ENCODE results near the gene NHLRC1.

NHLRC1 gene

DNA sequence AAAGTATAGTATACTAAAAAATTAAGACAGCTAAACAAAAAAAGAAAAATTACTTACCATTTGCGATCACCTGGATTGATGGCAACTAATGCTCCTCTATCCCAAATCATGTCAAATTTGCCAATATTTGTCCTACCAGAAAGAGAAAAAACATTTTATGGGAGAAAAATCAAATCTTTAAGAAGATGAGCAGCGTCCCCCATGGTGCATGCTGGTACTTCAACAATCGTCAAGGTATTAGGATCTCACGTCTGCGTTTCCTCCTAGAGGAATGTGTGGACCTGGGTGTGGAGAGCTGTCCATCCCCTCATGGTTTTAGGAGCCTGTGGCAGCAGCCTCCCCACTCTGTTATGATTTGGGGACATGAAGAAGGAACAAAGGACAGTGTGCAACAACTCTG, 16.4 kb upstream of the NHLRC1 start:
- no peak for DNase-seq

DNA sequence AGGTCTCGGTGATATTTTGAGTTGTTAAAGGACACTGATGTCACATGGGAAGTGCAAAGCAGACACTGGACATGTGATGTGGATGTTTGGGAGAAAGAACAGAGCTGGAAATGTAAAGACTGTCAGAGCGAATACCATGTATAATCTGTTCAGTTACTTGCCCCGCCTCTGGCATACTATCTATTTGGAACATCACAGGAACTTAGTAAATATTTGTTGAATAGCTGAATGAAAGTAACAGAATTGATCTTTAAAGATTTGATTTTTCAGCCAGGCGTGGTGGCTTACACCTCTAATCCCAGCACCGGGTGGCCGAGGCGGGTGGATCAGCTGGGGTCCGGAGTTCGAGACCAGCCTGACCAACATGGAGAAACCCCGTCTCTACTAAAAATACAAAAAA, 13.8 kb upstream of the NHLRC1 start:
- DNase-seq: no peak

DNA sequence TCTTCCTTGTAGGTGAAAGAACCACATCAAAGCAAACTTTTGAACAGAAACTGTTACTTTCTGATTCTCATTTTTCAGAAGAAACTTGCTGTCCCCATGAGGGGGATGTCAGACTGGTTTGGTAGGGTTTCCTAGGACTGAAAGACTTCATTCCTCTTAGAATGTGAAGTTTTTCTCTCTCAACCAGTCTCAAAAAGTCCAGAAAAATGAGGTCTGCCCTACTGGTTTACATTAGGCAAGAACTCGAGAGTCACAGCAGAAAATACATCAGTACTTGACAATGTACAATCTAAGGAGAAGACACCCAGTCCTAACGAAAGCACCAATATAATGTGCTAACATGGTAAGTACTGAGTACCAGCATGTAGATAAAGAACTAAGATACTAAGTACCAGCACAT, 12.7 kb upstream of the NHLRC1 start:
- no peak for DNase-seq

DNA sequence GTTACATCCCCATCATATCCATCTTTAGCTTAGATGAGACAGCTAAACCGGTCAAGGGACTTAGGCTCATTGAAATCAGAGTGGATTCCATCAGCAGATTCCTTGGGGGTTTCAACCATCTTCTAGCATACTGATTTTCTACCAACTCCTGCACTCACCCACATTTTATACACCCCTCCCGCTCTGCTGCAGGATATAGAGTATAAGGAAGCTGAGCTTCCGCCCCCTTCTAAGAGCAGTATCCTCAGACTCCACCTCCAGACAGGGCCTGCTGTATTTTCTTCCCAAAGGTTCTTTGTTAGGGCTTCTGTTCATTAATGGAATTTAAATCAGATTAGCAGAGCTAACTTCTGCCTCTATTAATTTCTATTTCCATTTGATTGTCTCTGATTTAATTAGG, 9.9 kb upstream of the NHLRC1 start:
- no peak for DNase-seq

DNA sequence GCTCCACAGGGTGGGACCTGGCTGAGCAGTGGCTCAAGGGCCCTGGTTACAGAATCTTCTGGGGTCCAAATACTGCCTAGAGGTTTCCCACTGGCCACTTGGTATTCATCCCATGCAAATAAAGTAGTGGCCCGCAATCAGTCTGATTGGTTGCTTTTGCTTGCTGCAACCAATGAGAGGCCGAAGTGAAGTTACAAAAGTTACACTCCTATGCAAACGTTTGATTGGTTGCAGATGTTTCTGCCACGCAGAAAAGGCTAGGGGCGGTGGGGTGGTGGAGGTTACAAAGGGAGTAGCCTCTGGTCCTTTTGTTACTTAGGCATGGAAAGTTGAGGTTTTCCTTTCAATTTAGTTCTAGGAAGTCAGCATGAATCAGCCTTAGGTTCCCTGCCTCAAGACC, 3.6 kb upstream of the NHLRC1 start:
- no peak for DNase-seq

DNA sequence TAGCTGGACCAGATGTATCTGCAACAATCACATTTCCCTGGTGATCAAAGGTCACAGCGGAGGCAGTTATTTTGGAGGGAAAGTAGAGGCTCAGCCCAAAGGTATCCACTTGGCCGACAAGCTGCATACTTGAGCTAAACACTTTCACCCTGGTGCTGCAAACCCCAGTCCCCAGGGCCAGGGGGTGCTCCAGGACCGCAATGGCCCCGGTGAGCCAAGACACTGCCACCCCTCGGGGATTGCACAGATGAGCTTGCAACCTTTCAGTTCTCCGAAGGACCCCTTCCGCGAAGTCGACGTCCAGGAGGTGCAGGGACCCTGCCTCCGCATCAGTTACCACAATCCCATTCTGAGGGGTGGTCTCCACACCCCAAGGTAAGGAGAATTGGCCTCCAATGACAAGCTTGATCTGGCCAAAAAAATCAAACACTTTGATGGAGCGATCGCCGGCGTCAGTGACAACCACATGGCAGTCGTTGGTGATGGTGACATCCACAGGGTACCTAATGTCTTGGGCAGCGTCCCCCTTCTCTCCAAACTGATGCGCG, 823 bp downstream of the NHLRC1 start:
- DNase-seq: no peak

DNA sequence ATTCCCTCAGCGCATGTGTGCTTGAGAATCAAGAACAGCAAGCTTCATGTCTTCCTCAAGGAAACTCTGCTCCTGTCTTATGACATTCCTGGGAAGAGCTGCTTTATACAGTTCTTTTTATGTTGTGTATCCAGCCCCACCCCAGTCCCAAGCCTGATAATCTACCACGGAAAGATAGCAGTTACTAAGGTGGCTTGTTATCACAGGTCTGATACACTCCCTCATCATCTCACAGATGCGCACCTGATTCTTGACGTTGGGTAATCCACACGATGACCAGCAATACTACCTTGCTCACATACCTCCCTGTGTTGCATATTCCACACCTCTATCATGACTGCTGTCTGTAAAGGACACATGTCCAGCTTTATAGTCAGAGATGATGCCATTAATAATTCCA, 3.2 kb downstream of the NHLRC1 start:
- no peak for DNase-seq

DNA sequence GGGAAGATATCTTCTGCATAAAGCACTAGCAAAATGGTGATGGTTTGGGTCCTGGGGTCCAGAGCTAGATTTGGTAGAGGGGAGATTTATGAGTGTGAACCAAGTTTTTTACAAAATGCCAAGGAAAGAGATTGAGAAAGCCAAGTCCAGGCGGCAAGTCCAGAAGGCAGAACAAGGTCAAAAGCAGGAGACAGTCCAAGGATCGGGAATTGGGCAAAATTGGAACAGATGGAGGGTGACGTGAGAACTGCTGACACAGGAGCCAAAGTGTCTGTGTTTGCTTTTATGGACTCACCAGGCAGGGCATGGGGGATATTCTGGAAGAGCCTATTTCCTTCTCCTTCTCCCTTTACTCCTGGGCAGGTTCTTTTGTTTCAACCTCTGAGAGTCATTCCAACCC, 4.1 kb downstream of the NHLRC1 start:
- no peak for DNase-seq

DNA sequence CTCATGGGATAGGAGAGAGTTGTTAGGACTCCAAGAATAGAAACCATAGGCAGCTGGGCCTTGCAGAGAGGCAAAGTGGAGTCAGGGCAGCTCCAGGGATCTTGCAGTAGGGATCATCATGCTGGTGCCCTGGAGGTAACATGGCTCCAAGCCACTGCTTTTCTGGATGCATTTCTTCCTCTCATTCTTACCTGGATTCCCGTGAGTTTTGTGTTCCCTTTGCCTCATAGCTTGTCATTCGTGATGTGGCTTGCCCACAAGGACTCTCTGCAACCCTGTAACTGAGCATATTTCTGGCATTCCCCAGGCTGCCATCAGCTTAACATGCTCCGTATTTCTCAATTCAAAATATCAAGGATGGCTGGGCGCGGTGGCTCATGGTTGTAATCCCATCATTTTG, 5.3 kb downstream of the NHLRC1 start:
- DNase-seq: no peak

DNA sequence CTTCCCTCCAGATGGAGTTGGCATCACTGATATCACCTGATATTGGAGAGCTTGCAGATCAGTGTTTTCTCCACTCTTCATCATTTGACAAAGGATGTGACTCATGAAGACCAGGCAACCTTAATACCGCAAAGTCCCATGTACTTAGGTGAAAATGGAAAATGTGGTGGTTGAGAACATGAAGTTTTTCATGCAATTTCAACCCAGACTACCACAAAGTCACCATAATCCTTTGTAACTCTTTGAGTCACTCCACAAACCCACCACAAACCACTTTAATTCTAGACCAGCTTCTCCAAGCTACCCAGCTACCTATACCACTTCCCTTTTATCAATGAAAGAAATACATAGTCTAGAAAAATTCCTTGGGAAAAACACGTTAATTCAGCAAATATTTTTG, 7.1 kb downstream of the NHLRC1 start:
- DNase-seq: no peak

DNA sequence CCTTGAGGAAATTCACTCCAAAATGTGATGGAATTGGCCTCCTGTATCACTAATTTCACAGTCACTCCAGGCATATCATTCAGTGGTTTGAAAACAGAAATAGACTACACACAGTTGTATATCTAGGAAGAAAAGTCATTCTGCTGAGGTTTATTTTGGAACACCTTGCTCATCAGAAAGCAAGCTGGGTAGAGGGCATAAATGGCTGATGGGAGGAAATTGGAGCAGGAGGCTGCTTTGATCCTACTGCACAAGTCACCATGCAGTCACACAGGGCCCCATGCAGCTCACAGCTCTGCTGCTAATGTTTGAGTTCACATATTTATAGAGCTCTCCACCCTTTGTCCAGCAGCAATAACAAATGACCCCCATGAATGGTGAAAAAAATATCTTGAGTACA, 12.3 kb downstream of the NHLRC1 start:
- DNase-seq: no peak

DNA sequence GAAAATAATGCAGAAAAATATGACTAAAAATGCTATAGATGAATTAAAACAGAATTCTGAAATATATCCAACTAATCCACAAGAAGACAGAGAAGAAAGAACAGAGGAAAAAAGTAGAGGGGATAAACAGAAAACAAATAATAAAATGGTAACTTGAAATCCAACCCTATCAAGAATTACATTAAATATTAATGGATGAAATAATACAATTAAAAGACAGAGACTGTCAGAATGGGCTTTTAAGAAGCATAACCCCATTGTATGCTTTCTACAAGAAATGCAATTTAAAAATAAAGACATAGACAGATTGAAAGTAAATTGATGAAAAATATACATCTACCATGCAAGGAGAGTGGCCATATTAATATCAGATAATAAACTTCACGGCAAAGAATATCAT, 15.4 kb downstream of the NHLRC1 start:
- DNase-seq: no peak

DNA sequence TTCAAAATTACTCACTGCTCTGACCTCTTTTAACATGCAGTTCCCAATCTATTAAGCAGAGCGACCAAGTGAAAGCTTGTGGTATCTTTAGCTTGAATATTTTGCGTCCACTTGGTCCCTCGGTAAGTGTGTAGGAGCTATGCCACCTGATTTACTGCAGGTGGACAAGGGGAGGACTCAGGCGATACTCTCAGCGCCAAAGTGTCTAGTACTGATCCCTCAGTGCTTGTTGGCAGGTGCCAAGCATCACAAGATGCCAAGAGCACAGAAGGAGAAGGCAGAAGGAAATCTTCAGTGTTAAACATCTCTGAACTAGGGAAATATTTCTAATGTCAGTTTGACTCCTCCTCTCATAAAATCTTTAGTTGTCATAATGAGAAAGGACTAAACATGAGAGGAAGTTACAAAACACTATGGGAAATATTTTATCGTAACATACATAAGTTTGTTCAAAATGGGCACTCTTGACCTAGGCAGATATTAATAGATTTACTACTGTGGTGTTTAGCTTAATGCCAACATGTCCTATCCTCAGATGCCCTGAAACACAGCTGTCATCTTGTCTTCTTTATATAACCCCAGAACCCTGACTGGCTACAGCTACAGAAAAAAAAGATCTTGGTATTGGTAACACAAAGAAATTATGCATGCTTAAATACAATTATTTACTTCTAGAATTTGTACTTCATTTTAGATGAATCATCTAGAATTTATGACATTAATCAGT, 19.5 kb downstream of the NHLRC1 start:
- no peak for DNase-seq

DNA sequence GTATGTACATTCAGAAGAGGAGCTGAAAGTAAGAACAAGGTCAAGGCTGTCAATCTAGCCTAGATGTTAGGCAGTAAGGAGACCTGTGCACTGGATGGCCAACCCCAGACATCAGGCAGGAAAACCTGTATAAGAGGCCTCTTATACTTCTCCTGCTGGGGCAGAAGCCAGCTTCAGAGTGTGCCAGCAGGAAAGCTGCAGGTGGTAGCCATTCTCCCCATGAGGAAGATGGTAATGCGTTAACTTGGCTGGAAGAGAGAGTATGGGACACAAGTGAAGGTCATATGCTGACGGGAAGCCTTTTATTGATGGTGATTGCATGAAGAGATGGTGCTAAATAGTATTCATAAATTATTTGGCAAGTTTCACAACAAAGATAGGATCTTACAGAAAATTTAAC, 20.6 kb downstream of the NHLRC1 start:
- DNase-seq: no peak

DNA sequence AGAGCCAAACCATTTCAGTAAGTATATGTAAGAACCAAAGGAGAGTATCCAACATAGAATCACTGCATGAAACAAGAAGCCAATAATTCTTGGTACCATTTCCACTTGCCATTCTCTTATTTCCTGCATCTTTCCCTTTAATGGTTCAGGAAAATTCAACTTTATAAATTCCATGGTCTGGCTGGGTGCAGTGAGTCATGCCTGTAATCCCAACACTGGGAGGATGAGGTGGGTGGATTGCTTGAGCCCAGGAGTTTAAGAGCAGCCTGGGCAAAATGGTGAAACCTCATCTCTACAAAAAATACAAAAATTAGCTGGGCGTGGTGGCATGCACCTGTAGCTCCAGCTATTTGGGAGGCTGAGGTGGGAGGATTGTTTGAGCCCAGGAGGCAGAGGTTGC, 21.2 kb downstream of the NHLRC1 start:
- no peak for DNase-seq

DNA sequence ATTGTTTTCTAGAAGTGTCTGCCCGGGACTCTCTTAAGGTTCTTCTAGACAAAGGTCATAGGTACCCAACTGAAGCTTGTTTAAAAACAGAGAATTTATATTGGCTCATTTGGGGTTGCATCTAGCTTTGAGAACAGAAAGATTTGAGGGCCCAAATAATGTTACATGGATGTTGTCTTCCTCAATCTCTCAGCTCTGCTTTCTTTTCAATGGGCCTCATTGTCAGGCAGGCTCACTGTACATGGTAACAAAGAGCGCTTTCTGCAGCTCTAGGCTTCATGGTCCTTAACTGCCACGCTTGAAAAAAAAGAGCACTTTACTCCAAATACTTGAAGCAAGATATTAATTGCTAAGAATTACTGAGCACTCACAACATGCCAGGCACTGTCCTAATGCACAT, 22.2 kb downstream of the NHLRC1 start:
- no peak for DNase-seq

DNA sequence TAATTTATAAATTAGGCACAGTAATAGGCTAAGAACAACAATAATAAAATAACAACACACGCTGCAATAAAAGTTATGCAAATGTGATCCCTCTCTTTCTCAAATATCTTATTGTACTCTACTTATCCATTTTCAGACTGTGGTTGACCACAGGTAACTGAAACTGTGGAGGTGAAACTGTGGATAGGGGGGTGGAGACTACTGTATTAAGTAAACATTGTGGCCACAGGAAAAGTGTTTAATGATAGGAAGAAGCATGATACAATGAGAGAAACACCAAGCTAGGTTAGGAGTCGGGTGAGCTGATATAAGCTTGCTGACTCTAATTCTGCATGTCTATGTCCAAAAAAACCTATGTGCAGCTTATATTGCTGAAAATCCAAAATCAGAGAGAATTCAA, 23.0 kb downstream of the NHLRC1 start:
- DNase-seq: no peak

DNA sequence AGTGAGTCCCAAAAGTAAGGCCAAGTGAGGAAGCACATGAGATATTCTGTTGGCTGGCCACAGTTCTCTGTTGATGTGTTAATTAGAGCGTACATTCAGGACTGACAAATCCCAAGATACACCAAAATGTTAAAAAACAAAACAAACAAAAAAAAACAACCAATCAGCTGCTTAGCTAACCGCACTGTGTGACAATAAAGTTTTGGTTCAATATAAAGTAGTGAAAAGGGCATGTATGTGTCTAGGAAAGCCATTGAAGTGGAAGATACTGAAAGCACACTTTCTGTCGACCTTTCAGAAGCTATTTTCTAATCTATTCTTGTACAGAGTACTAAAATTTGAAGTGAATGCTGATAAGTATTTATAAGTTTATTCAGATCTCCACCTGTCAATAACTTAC, 26.1 kb downstream of the NHLRC1 start:
- no peak for DNase-seq

DNA sequence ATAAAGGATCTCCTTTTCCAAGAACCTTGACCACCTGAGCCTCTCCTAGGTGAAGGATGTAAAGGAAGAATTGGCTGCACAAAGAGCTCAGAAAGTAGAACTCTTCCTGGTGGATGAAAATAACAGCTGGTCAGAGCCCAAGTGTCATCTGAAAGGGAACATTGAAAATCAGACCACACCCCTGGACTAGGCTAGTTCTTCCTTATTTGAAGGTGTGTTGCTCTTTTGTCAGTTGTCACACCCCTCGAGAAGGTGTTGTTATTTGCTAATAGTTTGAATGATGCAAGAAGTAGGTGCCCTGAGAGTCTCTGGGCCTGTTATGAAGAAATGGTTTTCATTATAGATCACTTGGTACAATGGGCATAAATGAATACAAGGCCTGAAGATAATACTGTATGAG, 31.1 kb downstream of the NHLRC1 start:
- DNase-seq: no peak

DNA sequence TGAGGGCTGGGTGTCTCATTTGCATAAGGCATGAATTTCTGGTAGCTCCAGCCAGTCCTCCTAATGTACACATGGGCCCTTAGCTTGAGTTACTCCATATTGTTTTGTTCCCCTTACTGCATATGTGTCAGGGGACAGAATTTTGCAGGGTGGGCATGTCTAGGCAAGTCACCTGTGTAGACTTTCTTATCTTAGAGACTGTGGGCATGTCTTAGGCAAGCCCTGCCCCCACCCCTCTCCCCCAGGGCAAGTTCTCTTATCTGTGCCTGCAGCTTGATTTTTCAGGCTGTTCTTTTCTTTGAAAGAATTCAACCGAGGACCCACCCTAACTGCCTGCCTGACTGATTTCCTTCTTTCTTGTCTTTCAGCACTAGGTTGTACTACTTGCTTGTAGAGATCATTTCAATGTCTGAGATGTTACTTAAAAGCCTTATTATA, 32.1 kb downstream of the NHLRC1 start:
- no peak for DNase-seq

DNA sequence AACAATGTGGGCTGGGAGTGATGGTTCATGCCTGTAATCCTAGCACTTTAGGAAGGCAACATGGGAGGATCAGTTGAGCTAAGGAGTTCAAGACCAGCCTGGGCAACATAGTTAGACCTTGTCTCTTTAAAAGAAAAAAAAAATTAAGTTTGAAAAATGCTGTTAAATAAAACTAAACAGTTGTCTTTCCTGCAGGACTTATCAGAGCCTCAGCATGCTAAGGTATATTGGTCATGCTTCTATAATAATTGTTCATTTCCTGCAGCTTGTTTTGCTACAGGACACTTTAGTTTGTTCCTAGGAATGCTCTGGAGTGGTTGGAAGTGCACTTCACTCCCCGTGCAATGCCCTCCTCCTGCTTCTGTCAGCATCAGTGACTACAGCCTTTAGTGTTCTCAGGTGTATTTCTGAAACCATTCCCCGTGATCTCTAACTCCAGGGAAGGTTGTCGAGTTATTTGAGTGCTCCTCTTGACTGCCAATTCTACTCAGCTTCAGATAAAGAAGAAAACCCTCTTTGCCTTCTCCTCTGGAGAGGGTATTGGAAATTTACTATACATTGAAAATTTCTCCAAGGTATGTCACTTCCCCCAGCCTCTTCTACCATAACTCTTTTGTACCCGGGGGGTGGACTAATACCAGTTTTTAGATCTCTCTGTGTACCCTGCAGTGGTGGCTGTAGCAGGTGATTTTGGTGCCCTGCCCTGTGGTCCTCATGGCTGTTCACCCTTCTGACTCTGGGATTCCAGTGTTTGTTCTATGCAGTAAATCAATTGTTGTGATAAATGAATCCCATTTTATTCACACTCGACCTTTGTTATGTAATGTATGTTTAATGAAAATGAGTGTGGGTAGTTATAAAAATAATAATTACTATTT, 33.8 kb downstream of the NHLRC1 start:
- DNase-seq: peak in 2 of 3 experiments; percentile 9 to 76

DNA sequence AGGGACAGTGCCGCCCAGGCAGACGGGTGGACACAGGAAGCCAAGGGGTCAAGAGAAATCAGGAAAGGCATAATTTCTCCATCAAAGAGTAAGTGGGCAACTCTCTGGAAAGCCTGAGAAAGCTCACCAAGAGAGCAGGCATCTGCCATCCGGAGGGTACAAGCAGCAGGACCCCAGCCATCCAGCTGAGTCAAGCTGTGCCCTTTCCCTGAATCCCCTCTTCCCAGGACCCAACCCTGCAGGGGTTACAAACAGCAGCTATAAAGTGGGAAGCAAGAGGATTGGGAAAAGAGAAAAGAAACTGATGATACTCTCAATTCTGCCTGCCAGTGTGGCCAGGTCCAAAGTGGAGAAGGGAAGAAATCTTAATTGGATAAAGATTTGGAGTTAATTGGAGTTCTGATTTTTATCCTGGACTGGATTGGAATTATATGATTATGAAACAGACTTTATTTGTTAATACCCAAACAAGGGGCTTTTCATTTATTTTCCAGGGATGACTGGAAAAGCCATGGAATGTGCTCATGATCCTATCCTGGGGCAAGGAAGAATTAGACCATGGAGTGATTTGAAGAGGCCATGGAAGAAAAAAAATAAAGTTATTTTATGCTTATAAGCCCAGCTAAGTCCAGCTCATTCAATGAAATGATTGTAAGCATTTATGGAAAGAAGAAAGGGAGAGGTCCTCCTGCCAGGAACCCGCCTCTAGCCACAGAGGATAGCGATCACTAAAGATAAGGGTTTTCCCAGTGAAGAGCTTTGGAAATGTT, 34.9 kb downstream of the NHLRC1 start:
- DNase-seq: no peak

DNA sequence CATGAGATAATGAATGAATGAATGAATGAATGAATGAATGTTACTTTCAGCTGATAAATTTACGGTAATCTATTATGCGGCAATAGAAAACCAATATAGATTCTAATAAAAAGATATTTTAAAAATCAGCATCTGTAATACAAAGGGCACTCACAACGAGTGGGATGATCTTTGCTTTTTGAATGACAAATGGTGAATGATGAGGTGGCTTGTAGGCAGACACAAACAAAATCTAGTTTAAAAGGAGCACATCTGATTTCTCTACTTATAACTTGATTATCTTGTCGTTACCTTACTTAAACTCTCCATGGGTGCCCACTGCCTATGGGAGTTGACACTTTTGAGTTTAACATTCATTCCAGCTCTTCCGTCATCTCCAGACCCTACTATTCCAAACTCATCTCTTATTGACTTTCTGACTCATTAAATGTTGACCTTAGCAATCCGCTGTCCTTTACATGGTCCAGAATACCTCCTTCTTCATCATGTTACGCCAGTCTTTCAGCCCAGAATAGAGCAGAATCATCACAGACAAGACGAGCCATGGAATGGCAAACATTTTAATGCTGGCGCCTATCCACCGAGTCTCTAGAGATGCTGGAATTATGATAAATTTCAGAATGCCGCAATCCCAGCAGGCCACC, 41.3 kb downstream of the NHLRC1 start:
- no peak for DNase-seq

All from NCI-H1417 (cell line).